LNCaP clone FGC (cell line): ENCODE measurements around the gene TXNL1.

ENCODE experiments used
- DNase-seq: peaks from one replicate; pipeline ENCODE4 v3.0.0-alpha.2; 2011; ENCODE audit warnings: low read depth
- H3K4me3 ChIP-seq: 2 replicates; pipeline ENCODE4 v1.5.1; 2011; ENCODE audit warnings: mild to moderate bottlenecking, low read depth, low read length, control low read depth
- CTCF ChIP-seq: IDR thresholded peaks from 2 replicates; pipeline ENCODE4 v1.5.1; 2012; ENCODE audit warnings: mild to moderate bottlenecking; ENCODE audit not compliant: control insufficient read depth, insufficient read depth; ENCODE audit errors: extremely low read depth

Gene TXNL1

GRCh38 chr18:56563568-56563967, 74.8 kb downstream of the TXNL1 start:
- no peak for TF ChIP-seq CTCF
- no peak for DNase-seq
- H3K4me3 ChIP-seq = no peak overlapping the region

GRCh38 chr18:56562479-56562878, 75.9 kb downstream of the TXNL1 start:
- no peak for DNase-seq
- no peak overlapping the region for H3K4me3 ChIP-seq
- TF ChIP-seq CTCF = no peak

GRCh38 chr18:56560992-56561391, 77.4 kb downstream of the TXNL1 start:
- no peak for DNase-seq
- TF ChIP-seq CTCF = no peak
- H3K4me3 ChIP-seq = no peak overlapping the region

- no peak for TF ChIP-seq CTCF
- DNase-seq = no peak
- no peak overlapping the region for H3K4me3 ChIP-seq
Observed at GRCh38 chr18:56559044-56559443, 79.3 kb downstream of the TXNL1 start.

- DNase-seq = no peak
Observed at GRCh38 chr18:56556907-56557306, 81.5 kb downstream of the TXNL1 start.

GRCh38 chr18:56550121-56550520, 88.3 kb downstream of the TXNL1 start:
- H3K4me3 ChIP-seq = no peak overlapping the region
- no peak for TF ChIP-seq CTCF
- no peak for DNase-seq

More at GRCh38 chr18:56556907-56557306, 81.5 kb downstream of the TXNL1 start:
- TF ChIP-seq CTCF = no peak
- no peak overlapping the region for H3K4me3 ChIP-seq
